Endothelial cell of umbilical vein (primary cell): ENCODE data around the gene CDH20. TPM values are rescaled to one million over a fixed set of nuclear protein-coding genes. Genes with fewer than 3 reads are reported as not detected.

Experiments used
- BruUV-seq: library from RNA; stranded (reverse); fragments of 400-500 nt; replicated peaks from 2 replicates; lab custom pipeline; 2021; lab: Mats Ljungman, UMichigan
- CTCF ChIA-PET: fragments of 300-600, 350-600 bp; sonication (Branson Sonifier 250); formaldehyde crosslinking; loops from one replicate; lab custom pipeline; 2021; ENCODE audit warnings: antibody characterized with exemption, inconsistent platforms; lab: Charles Lee
- POLR2A ChIA-PET: fragments of 300-600, 350-600 bp; sonication (Branson Sonifier 250); formaldehyde crosslinking; loops from one replicate; lab custom pipeline; 2021; ENCODE audit warnings: antibody characterized with exemption, inconsistent platforms; lab: Charles Lee
- DNase-seq: peaks from one replicate; pipeline ENCODE4 v3.0.0-alpha.2; 2011; ENCODE audit warnings: low read depth, low spot score
- FAIRE-seq: peaks from 2 replicates; lab custom pipeline; 2011; peaks lifted over from hg19 to GRCh38; lab: Jason Lieb, UNC
- H2AFZ ChIP-seq: 2 replicates; pipeline ENCODE4 v1.6.0; 2012; ENCODE audit warnings: low read depth, low read length, control low read depth, inconsistent platforms
- H3K27ac ChIP-seq: 2 replicates; pipeline ENCODE4 v1.5.1; 2011; ENCODE audit warnings: low read depth, mild to moderate bottlenecking, control low read depth, low read length, moderate library complexity; ENCODE audit not compliant: insufficient read depth
- H3K27me3 ChIP-seq, 2 experiments: 2 replicates each; pipeline versions ENCODE4 v1.6.0 to v1.6.1; 2011; ENCODE audit warnings: low read length in 2 of 2, mixed read lengths in 1 of 2; ENCODE audit not compliant: control insufficient read depth in 2 of 2, insufficient read depth in 2 of 2
- H3K36me3 ChIP-seq, 2 experiments: 2 replicates in 1 of 2; 3 replicates in 1 of 2; pipeline ENCODE4 v1.5.1; 2011; ENCODE audit warnings: low read length in 2 of 2, mild to moderate bottlenecking in 1 of 2, moderate library complexity in 1 of 2; ENCODE audit not compliant: control insufficient read depth in 2 of 2, insufficient read depth in 2 of 2; ENCODE audit errors: extremely low read depth in 1 of 2
- H3K4me1 ChIP-seq: 3 replicates; pipeline ENCODE4 v1.5.1; 2011; ENCODE audit warnings: mild to moderate bottlenecking, low read length; ENCODE audit not compliant: control insufficient read depth, insufficient read depth; ENCODE audit errors: extremely low read depth
- H3K4me2 ChIP-seq: 2 replicates; pipeline ENCODE4 v1.6.1; 2011; ENCODE audit warnings: low read length, control low read depth, mixed read lengths; ENCODE audit not compliant: insufficient read depth
- H3K4me3 ChIP-seq, 3 experiments: fragments of 200-600 bp in 1 of 3; sonication (generic), shearing (Covaris generic) in 1 of 3; replicated peaks in 1 of 3; 2 replicates each; pipeline ENCODE4 v1.5.1; 2011 to 2016; ENCODE audit warnings: control low read depth in 3 of 3, low read length in 3 of 3, mild to moderate bottlenecking in 2 of 3, inconsistent platforms in 1 of 3, low read depth in 1 of 3, moderate library complexity in 1 of 3; ENCODE audit not compliant: insufficient read depth in 1 of 3
- H3K79me2 ChIP-seq: 2 replicates; pipeline ENCODE4 v1.6.0; 2012; ENCODE audit warnings: low read length, inconsistent platforms; ENCODE audit not compliant: control insufficient read depth, insufficient read depth
- H3K9ac ChIP-seq: replicated peaks from 2 replicates; pipeline ENCODE3; 2011; ENCODE audit warnings: low read length, control low read depth; ENCODE audit not compliant: insufficient read depth; ENCODE audit errors: extremely low read depth
- H3K9me1 ChIP-seq: replicated peaks from 3 replicates; pipeline ENCODE4 v1.6.0; 2011; ENCODE audit warnings: mild to moderate bottlenecking, low read length; ENCODE audit not compliant: control insufficient read depth, insufficient read depth; ENCODE audit errors: extremely low read depth
- H3K9me3 ChIP-seq: replicated peaks from 2 replicates; pipeline ENCODE4 v1.5.1; 2012; ENCODE audit warnings: low read length, inconsistent platforms; ENCODE audit not compliant: control insufficient read depth, insufficient read depth
- H4K20me1 ChIP-seq: replicated peaks from 2 replicates; pipeline ENCODE3; 2011; ENCODE audit warnings: mild to moderate bottlenecking, low read length; ENCODE audit not compliant: control insufficient read depth, insufficient read depth; ENCODE audit errors: extremely low read depth
- EZH2 ChIP-seq: IDR thresholded peaks from 2 replicates; pipeline ENCODE4 v1.6.1; 2012; ENCODE audit warnings: borderline replicate concordance, low read depth, mild to moderate bottlenecking, moderate library complexity, low read length, inconsistent platforms; ENCODE audit not compliant: severe bottlenecking
- FOS ChIP-seq: IDR thresholded peaks from 2 replicates; pipeline ENCODE4 v1.6.1; 2011; ENCODE audit warnings: mild to moderate bottlenecking, low read length, moderate library complexity, borderline replicate concordance; ENCODE audit not compliant: insufficient read depth
- GATA2 ChIP-seq: IDR thresholded peaks from 2 replicates; pipeline ENCODE4 v1.7.0; 2011; ENCODE audit warnings: low read depth, mild to moderate bottlenecking, moderate library complexity, mixed read lengths, low read length; ENCODE audit not compliant: insufficient read length, insufficient read depth
- JUN ChIP-seq: IDR thresholded peaks from 2 replicates; pipeline ENCODE4 v1.6.1; 2011; ENCODE audit warnings: borderline replicate concordance, low read depth; ENCODE audit not compliant: insufficient read length, insufficient read depth
- MYC ChIP-seq: IDR thresholded peaks from one replicate; pipeline ENCODE4 v1.6.1; 2011; ENCODE audit warnings: mild to moderate bottlenecking, low read depth, low read length
- POLR2A ChIP-seq: IDR thresholded peaks from 2 replicates; pipeline ENCODE4 v1.6.1; 2012; ENCODE audit warnings: low read depth, mild to moderate bottlenecking, control low read depth, low read length
- POLR2AphosphoS5 ChIP-seq: IDR thresholded peaks from 2 replicates; pipeline ENCODE4 v1.6.1; 2012; ENCODE audit warnings: low read depth, mild to moderate bottlenecking, control low read depth, low read length, moderate library complexity; ENCODE audit not compliant: insufficient read depth
- dilution Hi-C: fragments of 300-500 bp; cut with MboI; formaldehyde crosslinking; loops from one replicate; pipeline ENCODE4 v1.15.0; 2019; ENCODE audit warnings: low sequenced_read_pairs; ENCODE audit not compliant: extremely low pct_ligation_motif_present
- intact Hi-C: fragments of 100-400 bp; cut with micrococcal nuclease; formaldehyde crosslinking; loops from one replicate; pipeline ENCODE4 v1.10.0; 2022
- polyA plus RNA-seq, 4 experiments: library from polyadenylated mRNA; depleted of rRNA in 3 of 4; stranded (reverse) in 3 of 4; unstranded in 1 of 4; fragments of >200 nt; gene quantifications; 2 replicates each; pipeline versions ENCODE4 v1.2.1 to v1.2.3, GENCODE V29; 2011 to 2012; ENCODE audit warnings: missing spikeins in 1 of 4
- total RNA-seq: library from RNA; stranded (reverse); gene quantifications from 2 replicates; pipeline ENCODE4 v1.2.3, GENCODE V29; 2021
- TF ChIP-seq, protein P1 (sequence below): IDR thresholded peaks from 2 replicates; pipeline ENCODE4 v1.6.1; 2011; ENCODE audit not compliant: insufficient read depth, insufficient read length
- TF ChIP-seq, protein P2 (sequence below), 2 donors: IDR thresholded peaks; 1 replicate in 1 of 2; 2 replicates in 1 of 2; pipeline ENCODE4 v1.5.1; 2011; ENCODE audit warnings: low read length in 2 of 2, mild to moderate bottlenecking in 2 of 2, moderate library complexity in 2 of 2, control low read depth in 1 of 2, inconsistent platforms in 1 of 2, low read depth in 1 of 2; ENCODE audit not compliant: insufficient read depth in 1 of 2; ENCODE audit errors: extremely low read depth in 1 of 2

CDH20 gene
- total and polyA plus RNA-seq, 2 donors (not counting 3 experiments of a cell fraction or from before 2014, with no cell fraction given) = not detected

DNA sequence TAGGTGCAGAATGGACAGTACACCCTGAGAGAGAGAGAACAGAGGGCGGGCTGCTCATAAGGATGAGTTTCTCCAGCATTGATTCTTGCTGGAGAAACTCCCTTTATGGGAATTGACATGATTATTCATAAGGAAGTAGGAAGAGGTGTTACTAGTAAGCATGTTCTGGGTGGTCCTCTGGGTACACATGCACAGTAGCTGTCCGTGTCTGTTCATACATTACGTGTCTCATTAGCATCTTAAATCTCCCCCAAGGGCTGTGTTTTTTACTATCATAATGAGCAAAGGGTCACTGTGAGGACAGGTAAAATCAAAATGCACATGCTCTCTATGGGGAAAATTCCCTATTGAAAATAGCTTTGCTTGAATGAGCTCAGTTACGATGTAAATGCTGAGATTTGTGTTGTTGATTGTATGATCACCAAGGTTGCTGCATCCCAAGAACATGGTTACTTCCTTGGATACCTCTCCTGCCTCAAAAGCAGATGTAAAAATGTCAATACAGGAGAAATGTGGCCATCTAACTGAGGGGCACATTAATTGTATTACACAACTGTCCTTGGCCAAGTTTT, 238.9 kb downstream of the CDH20 start:
- intact Hi-C loops (no loop called here), dilution Hi-C loops (no loop called here)
- BruUV-seq = no TSS peak
- H3K9me3 ChIP-seq = no peaks in the 10 kb centered on the region
- no peak overlapping the region for H3K4me2 ChIP-seq
- H3K27ac ChIP-seq = no peak overlapping the region
- peaks cover 10% of the 10 kb centered on the region for H3K4me1 ChIP-seq
- no peaks in the 10 kb centered on the region for H4K20me1 ChIP-seq
- DNase-seq (no peak), FAIRE-seq (no peak)
- CTCF ChIA-PET = interaction anchor here (1.4 kb wide), 2 partner anchors 10 to 41 kb away, joined by 3 read pairs; no protein-coding TSS in a partner anchor
- no peaks in the 10 kb centered on the region for H3K36me3 ChIP-seq
- no peaks in the 10 kb centered on the region for H3K79me2 ChIP-seq
- TF ChIP-seq, protein P1, sequence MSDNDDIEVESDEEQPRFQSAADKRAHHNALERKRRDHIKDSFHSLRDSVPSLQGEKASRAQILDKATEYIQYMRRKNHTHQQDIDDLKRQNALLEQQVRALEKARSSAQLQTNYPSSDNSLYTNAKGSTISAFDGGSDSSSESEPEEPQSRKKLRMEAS = no peak
- TF ChIP-seq, protein P2, sequence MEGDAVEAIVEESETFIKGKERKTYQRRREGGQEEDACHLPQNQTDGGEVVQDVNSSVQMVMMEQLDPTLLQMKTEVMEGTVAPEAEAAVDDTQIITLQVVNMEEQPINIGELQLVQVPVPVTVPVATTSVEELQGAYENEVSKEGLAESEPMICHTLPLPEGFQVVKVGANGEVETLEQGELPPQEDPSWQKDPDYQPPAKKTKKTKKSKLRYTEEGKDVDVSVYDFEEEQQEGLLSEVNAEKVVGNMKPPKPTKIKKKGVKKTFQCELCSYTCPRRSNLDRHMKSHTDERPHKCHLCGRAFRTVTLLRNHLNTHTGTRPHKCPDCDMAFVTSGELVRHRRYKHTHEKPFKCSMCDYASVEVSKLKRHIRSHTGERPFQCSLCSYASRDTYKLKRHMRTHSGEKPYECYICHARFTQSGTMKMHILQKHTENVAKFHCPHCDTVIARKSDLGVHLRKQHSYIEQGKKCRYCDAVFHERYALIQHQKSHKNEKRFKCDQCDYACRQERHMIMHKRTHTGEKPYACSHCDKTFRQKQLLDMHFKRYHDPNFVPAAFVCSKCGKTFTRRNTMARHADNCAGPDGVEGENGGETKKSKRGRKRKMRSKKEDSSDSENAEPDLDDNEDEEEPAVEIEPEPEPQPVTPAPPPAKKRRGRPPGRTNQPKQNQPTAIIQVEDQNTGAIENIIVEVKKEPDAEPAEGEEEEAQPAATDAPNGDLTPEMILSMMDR (IDR thresholded peaks at IDR 0.05; ENCODE audit: extremely low read depth in 1 of 2, insufficient read depth in 1 of 2, low read depth in 1 of 2, low read length in 2 of 2) = no peak
- TF ChIP-seq POLR2A = no peak
- no peak for TF ChIP-seq GATA2
- no peak for TF ChIP-seq EZH2
- TF ChIP-seq JUN = no peak
- no peak for TF ChIP-seq FOS
- no peak for TF ChIP-seq MYC
- no peak for TF ChIP-seq POLR2AphosphoS5
- H3K4me3 ChIP-seq = no peak overlapping the region
- H3K9me1 ChIP-seq = no peaks in the 10 kb centered on the region
- POLR2A ChIA-PET = no interaction called here
- no peak overlapping the region for H2AFZ ChIP-seq
- no peak overlapping the region for H3K9ac ChIP-seq
- H3K27me3 ChIP-seq = no peaks in the 10 kb centered on the region
